HG03159 (cell line): ENCODE results near the gene APOBEC3A.
"Not testable (repeated sequence)": the region's sequence is repeated elsewhere in the genome, so short reads cannot be mapped to it uniquely, and the experiment has no call there.

Experiments
- ATAC-seq: cut with Tn5 transposase; IDR thresholded peaks from one replicate; pipeline ENCODE4 v1.9.1; 2021; ENCODE audit warnings: mild to moderate bottlenecking, moderate library complexity; ENCODE audit not compliant: unreplicated experiment

The APOBEC3A gene

DNA sequence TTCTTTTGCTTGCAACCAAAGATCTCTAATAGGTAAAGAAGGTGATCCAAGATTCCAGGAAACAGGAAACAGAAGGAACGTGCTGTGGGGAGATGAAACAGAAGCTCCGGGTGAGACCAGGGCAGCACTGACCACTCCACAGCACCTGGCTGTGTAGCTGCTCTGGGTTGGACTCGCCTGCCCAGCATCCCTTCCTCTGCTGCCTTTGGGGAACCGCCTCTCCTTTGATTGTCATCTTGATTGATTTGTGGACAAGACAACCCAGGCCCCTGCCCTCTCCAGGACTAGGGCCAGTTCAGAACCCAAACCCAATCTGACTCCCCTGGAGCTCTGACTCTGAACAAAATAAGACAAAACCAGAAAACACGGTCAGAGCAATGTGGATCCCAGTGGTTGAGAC lies 14.7 kb upstream of the APOBEC3A start:
- ATAC-seq = no peak

DNA sequence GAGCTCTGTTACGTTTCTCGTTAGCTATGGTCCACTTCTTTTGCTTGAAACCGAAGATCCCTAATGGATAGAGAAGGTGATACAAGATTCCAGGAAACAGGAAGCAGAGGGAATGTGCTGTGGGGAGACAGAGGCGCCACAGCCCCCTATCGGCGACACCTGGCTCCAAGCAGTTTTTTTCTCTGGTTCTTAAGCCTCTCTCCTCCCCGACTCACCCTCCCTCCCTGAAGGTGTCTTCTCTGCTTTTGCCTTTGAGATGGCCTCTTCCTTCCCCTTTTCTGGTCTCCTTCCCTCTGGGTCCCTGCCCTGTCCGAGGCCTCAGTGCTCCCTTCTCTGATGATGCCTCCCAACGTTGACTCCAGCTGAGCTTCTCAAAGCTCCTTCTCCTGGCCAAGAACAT lies 14.2 kb upstream of the APOBEC3A start:
- ATAC-seq = no peak

DNA sequence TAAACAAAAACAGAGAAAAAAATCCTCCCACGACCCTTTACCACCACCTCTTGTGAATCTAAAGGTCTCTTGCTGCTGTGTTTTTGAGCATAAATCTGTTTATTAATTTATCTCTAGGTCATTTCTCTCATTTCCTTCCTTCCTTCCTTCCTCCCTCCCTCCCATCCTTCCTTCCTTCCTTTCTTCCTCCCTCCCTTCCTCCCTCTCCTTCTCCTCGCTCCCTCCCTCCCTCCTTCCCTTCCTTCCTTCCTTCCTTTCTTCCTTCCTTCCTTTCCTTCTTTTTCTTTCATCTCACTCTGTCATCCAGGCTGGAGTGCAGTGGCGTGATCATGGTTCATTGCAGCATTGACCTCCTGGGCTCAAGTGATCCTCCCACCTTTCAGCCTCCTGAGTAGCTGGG lies 13.5 kb upstream of the APOBEC3A start:
- no peak for ATAC-seq

DNA sequence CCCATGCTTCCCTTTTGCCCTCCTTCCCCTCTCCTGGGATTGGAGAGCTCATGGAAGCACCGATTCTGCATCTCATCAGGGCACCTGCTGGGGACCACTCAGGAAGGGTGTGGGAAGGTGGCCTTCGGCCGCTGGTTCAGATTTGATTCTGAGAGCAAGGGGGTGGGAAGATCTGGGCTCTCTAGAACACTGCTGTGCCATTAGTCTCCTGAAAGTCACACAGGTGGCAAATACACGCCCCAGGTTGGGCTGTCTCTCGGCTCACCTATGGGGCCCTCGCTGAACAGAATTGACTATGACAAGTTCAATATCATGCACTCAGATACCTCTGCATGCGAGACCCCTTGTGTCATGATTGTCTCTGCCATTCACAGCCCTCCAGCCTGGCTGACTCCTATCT lies 12.8 kb upstream of the APOBEC3A start:
- ATAC-seq = no peak

- ATAC-seq = not testable (repeated sequence)
Observed at GRCh38 chr22:38945706-38946338, 11.6 kb upstream of the APOBEC3A start.

- no peak for ATAC-seq
Observed at GRCh38 chr22:38946771-38947170, 10.6 kb upstream of the APOBEC3A start.

DNA sequence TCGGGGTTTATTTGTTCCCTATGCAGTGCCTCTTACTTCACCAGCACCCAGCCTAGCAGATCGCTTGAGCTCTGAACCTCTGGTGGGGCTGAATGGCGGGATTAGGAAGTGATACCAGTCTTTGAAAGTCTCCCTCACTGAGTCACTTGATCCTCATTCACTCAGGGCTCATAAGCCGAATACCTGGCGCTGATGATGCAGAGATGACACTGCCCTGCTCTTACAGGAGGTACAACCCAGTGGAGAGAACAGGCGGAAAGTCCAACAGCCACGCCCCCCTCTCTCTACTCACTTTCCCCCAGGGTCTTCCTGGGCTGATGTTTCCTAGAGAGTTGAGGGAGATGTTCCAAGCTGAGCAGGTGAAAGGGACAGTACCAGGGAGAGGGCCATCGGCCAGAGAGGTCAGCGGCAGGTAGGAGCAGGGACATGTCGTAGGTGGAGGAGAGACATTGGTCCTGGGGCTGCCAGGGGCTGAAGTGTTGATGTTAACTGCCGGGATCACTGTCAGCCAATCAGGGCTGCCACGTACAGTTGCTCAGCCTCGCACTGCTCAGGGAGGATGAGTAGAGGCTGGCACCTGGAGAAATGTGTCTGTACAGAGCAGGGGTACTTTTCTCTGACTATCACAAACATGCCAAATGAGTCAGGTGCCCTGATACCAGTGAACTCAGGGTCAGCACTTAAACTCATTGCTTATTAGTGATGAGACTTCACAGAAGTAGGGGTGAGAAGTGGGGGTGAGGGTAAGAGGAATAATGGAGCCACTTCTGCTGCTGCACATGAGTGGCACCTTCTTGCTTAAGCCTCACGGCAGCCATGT lies 9.9 kb upstream of the APOBEC3A start:
- ATAC-seq = no peak

DNA sequence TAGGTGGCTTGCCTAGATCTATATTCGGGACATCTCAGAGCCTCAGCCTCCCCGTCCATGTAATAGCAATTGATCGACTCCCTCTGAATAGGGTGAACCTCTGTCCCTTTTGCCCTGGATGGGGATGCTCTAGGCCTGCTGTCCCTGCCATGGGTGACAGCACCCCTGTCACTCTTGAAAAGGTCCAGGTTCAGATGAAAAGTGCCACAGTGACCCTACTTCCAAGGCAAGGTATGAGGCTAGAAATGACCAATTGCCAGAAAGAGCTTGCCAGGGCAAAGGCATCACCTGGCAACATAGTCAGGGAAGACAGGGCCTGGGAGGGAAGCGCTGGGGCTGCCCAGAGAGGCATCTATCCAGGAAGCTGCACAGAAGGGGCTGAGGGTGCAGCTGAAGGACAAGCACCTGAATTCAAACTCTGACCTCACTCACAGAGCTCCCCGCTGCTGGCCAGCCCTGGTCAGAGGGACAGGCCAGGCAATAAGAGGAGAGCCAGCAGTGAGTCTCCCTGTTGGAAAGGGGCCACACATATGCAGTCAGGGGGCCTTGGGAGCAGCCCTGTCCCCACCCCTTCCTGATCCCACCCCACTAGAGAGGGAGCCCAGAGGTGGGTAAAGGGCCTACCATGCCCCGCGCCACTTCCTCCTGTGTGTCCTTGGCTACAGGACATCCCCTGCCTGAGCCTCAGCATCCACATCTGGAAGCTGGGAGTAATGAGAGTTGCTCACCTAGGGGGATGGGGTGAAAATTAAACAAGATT lies 9.0 kb upstream of the APOBEC3A start:
- ATAC-seq = no peak

DNA sequence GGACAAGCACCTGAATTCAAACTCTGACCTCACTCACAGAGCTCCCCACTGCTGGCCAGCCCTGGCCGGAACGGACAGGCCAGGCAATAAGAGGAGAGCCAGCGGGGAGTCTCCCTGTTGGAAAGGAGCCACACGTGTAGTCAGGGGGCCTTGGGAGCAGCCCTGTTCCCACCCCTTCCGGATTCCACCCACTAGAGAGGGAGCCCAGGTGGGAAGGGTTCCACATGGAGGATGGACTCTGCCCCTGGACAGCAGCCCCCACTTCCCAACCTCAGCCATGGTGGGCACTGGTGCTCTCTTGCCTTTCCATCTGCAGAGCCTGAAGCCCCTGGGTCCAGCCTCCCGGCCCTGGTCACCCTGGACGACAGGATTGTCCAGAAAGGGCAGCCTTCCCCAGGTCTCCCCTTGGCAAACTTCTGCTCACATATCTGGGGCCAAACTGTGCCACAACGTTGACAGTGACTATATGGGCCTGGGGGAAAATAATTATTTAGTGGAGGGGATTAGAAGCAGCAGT lies 7.5 kb upstream of the APOBEC3A start:
- no peak for ATAC-seq

DNA sequence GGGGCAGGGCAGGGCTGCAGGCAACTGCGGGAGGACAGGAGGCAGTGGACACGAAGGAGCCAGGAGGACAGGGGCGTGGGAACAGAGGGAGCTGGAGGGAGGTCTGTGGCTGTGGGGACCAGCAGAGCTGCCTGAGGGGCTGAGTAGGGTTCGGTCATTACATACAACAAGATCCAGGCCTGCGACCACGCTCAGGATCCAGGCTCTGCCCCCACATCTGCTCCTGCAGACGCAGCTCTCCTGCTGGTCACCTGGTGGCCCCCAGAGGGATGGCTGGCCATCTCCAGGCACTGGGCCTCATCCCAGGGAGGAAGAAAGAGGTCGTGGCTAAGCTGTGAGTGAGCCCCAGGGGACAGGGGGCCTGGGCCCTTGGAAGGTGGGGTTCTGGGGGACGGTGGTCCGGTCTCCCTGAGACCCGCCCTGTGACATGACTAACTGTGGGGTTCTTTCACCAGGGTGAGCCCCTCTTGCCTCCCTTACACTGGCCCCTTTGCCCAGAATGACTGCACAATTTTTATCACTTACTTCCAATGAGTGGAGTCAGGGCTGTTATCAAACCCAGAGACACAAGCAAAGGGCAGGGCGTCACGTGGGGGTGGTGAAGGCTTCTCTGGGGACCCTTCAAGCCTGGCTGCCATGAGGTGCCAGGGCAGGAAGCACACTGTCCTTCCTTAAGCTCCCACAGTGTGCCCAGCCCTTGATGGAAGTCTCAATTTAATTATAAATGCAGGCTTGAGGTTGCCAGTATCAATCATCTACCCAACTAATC lies 6.7 kb upstream of the APOBEC3A start:
- ATAC-seq = no peak

GRCh38 chr22:38951734-38952133 lies 5.7 kb upstream of the APOBEC3A start:
- ATAC-seq = no peak

GRCh38 chr22:38952281-38952993 lies 5.0 kb upstream of the APOBEC3A start:
- ATAC-seq = no peak

DNA sequence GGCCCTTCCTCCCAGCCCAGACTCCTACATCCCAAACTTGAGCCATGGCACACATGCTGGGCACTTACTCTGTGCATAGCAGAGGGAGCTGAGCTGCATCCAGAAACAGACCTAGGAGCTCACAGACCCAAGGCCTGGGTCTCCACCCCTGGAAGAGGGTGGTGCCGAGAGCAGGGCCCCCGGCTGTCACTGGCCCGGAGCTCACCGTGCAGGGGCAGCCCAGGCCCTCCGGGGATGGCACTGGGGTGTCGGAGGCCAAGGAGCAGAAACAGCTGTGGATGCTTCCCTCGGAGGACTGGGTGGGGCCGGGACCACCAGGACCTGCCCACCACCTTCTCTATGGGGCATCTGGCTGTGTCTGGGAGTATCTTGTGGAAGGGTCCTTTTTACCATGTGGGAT lies 4.3 kb upstream of the APOBEC3A start:
- no peak for ATAC-seq

DNA sequence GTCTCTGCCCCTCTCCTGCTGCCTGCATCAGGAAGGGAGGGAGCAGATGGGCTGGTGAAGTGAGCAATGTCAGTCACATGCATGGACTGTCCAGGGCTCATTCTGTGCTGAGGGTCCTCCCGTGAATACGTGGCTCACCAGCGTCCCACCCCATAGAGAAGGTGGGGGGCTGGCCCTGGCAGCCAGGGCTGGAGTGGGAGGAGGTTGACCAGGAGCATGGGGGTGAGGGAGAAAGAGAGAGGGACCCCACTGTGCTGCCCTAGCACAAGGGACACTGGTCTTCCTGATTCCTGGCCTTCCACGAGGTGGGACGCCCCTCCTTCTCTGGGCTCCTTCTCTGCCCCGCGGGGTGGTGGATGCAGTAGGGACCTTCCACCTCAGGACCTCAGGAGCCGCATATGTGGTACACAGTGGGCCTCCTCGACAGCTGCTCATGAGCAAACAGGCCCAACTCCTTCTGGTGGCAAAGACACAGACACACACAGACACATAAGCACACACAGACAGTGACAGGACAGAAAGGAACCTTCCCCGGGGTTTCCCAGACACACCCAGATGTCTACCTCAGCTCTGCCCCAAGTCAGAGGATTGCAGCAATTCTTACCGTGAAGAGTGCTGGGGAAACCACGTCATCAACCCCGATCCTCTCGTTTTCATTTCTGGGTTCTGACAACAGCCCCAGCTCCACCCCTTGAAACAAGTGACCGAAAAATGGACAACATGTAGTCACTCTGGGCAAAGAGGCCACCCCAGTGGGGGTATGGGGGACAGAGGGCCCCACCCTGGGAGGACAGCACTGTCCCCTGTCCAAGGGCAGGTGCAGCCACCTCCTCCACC lies 3.6 kb upstream of the APOBEC3A start:
- ATAC-seq = peak; percentile 85

DNA sequence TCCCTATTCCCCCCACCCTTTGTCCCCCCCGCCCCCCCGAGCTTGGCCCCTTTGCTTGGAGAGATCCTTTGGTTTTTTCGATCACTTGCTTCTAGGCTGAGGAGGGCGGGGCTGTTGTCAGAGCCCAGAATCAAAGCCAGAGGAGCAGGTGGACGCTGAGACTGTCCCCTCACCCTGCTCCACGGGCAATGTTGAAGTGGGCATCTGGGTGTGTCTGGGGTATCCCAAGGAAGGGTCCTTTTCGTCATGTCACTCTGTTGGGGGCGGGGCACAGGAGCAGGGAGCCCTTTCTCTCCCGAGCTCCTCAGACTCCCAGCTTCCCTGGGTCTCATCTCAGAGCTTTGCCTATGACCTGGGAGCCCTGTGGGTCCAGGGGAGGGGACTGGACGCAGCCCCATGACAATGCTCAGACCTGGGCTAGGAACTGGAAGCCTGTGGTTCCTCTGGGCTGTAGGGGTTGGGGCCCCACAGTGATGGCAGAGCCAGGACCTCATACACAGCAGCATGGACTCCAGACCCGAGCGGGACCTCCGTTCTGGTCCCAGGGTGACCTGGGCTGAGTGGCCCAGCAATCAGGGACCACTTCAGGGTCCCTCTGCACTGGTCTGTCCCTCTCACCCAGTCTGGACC lies 2.9 kb upstream of the APOBEC3A start:
- no peak for ATAC-seq

GRCh38 chr22:38955250-38955905 lies 2.0 kb upstream of the APOBEC3A start:
- ATAC-seq = no peak

DNA sequence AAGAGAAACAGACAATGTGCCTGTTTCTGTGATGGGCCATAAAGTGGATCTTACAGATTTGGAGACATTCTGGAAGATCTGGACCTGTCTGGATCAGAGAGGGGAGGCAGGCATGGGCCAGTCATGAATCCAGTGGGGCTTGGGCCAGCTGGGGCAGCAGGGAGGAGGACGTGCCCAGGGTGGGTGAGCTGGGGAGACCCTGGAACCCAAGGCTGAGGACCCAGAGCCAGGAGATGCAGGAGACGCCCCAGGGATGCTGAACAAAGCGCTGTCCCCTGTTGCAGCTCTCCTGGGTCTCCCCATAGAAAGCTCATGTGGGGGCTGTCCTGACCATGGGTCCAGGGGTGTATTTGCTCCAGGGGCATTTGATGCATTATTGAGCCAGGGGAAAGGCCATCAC lies 1.5 kb upstream of the APOBEC3A start:
- no peak for ATAC-seq

- no peak for ATAC-seq
Observed at GRCh38 chr22:38956551-38956950, 858 bp upstream of the APOBEC3A start.
